ENCODE measurements around the gene MED12L. TPM values are rescaled to one million over a fixed set of nuclear protein-coding genes. Genes with fewer than 3 reads are reported as not detected.

The MED12L gene
- total RNA-seq, 4 donors from 2014 or later = 0.15 to 0.37 (median 0.22) TPM

- DNase-seq (ENCODE audit: low spot score in 2 of 2) = no peak
- WGBS, 2 donors = 86 to 96% methylated on average over 1 of the region's 1 CpG
- intact Hi-C loops (cut with DNase I; ENCODE audit: low total_unique reads) = no loop called here
- no peak overlapping the region for H3K4me3 ChIP-seq (ENCODE audit: low read depth, poor library complexity, severe bottlenecking)
- TF ChIP-seq CTCF (IDR thresholded peaks at IDR 0.05) (no peak), POLR2A (IDR thresholded peaks at IDR 0.05) (no peak)
These were observed 398.0 kb downstream of the MED12L start for GRCh38 chr3:151483488-151483887.

GRCh38 chr3:151483961-151484520 lies 398.6 kb downstream of the MED12L start:
- TF ChIP-seq CTCF (IDR thresholded peaks at IDR 0.05) = no peak
- no peak for TF ChIP-seq POLR2A (IDR thresholded peaks at IDR 0.05)
- WGBS, 2 donors = 94 to 96% methylated on average over 6 of the region's 6 CpGs
- H3K4me3 ChIP-seq (ENCODE audit: low read depth, poor library complexity, severe bottlenecking) = no peak overlapping the region
- no peak for DNase-seq (ENCODE audit: low spot score in 2 of 2)
- intact Hi-C loops (cut with DNase I; ENCODE audit: low total_unique reads) = no loop called here

Other genes with a start within 250 kb of the MED12L start
- not detected for gene MINDY4B, start 180.2 kb upstream of the MED12L start, total RNA-seq
- not detected for gene CLRN1, start 112.9 kb upstream of the MED12L start, total RNA-seq
- gene GPR171, start 117.6 kb downstream of the MED12L start, total RNA-seq = under 1 TPM in 2 of 4 donors, not detected in 2; 0.55 to 0.68 TPM
- gene P2RY14, start 192.9 kb downstream of the MED12L start, total RNA-seq = 1 to 10 TPM; 1.8 to 3.7 (median 2.8) TPM
- gene GPR87, start 231.2 kb downstream of the MED12L start, total RNA-seq = 10 to 100 TPM; 24.2 to 68.5 (median 55.4) TPM
- gene P2RY13, start 243.9 kb downstream of the MED12L start, total RNA-seq = 1 to 10 TPM in 1 of 4 donors, under 1 TPM in 3; 0.34 to 1.2 (median 0.58) TPM

All from lower leg skin (tissue), 4 donors.